Measurements from ENCODE around the gene ACP7.

DNA sequence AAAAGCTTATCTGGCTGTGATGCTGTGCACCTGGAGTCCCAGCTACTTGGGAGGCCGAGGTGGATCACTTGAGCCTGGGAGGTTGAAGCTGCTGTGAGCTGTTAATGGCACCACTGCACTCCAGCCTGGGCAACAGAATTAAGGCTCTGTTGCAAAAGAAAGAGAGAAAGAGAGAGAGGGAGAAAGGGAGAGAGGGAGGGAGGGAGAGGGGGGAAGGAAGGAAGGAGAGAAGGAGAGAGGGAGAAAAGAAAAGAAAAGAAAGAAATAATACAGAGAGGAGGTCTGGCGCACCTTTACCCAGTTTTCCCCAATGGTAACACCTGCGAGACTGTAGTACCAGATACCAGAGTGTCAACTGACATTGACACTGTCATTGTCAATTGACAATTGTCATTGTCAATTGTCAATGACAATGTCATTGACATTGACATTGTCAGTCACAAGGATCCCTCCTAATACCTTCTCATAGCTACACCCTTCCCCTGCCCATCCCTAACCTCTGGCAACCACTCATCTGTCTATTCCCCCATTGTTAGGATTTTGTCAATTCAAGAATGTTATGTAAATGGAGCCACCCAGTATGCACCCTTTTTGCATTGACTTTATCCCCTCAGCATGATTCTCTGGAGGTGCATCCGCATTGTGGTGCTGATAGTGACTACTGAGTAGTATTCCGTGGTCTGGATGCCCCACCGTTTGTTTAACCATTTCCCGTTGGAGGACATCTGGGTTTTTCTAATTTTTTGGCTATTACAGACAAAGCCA lies 62.7 kb downstream of the ACP7 start:
- TF ChIP-seq, protein P1, sequence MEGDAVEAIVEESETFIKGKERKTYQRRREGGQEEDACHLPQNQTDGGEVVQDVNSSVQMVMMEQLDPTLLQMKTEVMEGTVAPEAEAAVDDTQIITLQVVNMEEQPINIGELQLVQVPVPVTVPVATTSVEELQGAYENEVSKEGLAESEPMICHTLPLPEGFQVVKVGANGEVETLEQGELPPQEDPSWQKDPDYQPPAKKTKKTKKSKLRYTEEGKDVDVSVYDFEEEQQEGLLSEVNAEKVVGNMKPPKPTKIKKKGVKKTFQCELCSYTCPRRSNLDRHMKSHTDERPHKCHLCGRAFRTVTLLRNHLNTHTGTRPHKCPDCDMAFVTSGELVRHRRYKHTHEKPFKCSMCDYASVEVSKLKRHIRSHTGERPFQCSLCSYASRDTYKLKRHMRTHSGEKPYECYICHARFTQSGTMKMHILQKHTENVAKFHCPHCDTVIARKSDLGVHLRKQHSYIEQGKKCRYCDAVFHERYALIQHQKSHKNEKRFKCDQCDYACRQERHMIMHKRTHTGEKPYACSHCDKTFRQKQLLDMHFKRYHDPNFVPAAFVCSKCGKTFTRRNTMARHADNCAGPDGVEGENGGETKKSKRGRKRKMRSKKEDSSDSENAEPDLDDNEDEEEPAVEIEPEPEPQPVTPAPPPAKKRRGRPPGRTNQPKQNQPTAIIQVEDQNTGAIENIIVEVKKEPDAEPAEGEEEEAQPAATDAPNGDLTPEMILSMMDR (IDR thresholded peaks at IDR 0.05) = no peak
- TF ChIP-seq POLR2A (IDR thresholded peaks at IDR 0.05; ENCODE audit: low read length) (no peak), CHD2 (IDR thresholded peaks at IDR 0.05; ENCODE audit: low read length, partially characterized antibody) (no peak), JUNB (IDR thresholded peaks at IDR 0.05) (no peak), KDM1A (IDR thresholded peaks at IDR 0.05; ENCODE audit: low read depth) (no peak), RAD21 (conservative IDR thresholded peaks at IDR 0.05 in 1 of 2, IDR thresholded peaks at IDR 0.05 in 1 of 2) (no peak), POLR2AphosphoS2 (conservative IDR thresholded peaks at IDR 0.05; ENCODE audit: low read length) (no peak), MAFK (IDR thresholded peaks at IDR 0.05; ENCODE audit: partially characterized antibody) (no peak), EP300 (IDR thresholded peaks at IDR 0.05) (no peak), ZFP36 (IDR thresholded peaks at IDR 0.05; ENCODE audit: borderline replicate concordance, partially characterized antibody) (no peak), JUN (IDR thresholded peaks at IDR 0.05) (no peak)
- TF ChIP-seq, protein P2, sequence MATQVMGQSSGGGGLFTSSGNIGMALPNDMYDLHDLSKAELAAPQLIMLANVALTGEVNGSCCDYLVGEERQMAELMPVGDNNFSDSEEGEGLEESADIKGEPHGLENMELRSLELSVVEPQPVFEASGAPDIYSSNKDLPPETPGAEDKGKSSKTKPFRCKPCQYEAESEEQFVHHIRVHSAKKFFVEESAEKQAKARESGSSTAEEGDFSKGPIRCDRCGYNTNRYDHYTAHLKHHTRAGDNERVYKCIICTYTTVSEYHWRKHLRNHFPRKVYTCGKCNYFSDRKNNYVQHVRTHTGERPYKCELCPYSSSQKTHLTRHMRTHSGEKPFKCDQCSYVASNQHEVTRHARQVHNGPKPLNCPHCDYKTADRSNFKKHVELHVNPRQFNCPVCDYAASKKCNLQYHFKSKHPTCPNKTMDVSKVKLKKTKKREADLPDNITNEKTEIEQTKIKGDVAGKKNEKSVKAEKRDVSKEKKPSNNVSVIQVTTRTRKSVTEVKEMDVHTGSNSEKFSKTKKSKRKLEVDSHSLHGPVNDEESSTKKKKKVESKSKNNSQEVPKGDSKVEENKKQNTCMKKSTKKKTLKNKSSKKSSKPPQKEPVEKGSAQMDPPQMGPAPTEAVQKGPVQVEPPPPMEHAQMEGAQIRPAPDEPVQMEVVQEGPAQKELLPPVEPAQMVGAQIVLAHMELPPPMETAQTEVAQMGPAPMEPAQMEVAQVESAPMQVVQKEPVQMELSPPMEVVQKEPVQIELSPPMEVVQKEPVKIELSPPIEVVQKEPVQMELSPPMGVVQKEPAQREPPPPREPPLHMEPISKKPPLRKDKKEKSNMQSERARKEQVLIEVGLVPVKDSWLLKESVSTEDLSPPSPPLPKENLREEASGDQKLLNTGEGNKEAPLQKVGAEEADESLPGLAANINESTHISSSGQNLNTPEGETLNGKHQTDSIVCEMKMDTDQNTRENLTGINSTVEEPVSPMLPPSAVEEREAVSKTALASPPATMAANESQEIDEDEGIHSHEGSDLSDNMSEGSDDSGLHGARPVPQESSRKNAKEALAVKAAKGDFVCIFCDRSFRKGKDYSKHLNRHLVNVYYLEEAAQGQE (IDR thresholded peaks at IDR 0.05) = no peak
- TF ChIP-seq, protein P3, sequence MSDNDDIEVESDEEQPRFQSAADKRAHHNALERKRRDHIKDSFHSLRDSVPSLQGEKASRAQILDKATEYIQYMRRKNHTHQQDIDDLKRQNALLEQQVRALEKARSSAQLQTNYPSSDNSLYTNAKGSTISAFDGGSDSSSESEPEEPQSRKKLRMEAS (IDR thresholded peaks at IDR 0.05) = no peak

Measured in A549 (cell line).